Measurements from ENCODE around the gene TMEM116. TPM values are rescaled to one million over a fixed set of nuclear protein-coding genes. Genes with fewer than 3 reads are reported as not detected.

Gene TMEM116
- total and polyA plus RNA-seq, 10 of the 15 experiments (the other 5 are each of a cell fraction or from before 2014, with no cell fraction given), result 6.0 to 25.7 (median 8.5) TPM

DNA sequence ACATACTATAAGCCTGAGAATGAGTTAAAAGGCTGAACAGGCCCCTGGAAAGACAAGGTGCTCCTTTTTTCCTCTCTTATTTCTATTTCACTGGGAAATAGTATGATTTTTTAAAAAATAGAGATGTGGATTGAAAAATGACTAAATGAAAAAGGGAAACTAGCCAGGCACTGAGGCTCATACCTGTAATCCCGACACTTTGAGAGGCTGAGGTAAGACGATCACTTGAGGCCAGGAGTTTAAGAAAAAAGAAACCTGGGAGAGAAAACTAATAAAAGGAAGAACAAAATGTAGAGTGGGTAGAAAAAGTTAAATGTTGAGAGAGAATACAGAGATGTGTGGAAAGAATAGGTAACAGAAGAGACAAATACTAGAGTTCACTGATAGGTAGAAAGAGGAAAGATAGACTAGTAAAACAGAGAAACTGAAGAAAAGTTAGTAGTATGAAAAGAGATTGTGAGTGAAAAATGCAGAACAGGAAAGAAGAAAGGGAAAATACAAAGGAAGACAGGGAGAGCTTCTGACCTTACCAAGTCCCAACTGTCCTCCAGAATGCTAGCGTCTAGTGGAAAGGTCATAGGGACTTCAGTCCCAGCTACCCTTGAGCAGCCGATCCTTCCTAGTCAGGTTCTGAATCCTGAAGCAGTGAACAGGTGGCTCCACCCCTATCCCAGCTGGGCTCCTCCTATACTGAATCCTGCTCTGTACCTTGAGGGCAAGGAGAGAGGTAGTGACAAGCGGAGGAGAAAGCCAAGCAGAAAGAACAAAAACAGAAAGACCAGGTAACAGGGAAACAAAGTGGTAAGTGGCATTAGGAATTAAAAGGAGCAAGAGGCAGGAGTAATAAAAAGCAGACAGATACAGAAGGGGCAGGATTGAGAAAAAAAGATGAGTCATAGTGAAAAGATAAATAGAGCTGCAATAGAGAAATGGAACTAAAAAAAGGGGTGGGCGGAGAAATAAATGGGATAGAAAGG lies 7.3 kb downstream of the TMEM116 start (continued):
- TF ChIP-seq, protein P1, sequence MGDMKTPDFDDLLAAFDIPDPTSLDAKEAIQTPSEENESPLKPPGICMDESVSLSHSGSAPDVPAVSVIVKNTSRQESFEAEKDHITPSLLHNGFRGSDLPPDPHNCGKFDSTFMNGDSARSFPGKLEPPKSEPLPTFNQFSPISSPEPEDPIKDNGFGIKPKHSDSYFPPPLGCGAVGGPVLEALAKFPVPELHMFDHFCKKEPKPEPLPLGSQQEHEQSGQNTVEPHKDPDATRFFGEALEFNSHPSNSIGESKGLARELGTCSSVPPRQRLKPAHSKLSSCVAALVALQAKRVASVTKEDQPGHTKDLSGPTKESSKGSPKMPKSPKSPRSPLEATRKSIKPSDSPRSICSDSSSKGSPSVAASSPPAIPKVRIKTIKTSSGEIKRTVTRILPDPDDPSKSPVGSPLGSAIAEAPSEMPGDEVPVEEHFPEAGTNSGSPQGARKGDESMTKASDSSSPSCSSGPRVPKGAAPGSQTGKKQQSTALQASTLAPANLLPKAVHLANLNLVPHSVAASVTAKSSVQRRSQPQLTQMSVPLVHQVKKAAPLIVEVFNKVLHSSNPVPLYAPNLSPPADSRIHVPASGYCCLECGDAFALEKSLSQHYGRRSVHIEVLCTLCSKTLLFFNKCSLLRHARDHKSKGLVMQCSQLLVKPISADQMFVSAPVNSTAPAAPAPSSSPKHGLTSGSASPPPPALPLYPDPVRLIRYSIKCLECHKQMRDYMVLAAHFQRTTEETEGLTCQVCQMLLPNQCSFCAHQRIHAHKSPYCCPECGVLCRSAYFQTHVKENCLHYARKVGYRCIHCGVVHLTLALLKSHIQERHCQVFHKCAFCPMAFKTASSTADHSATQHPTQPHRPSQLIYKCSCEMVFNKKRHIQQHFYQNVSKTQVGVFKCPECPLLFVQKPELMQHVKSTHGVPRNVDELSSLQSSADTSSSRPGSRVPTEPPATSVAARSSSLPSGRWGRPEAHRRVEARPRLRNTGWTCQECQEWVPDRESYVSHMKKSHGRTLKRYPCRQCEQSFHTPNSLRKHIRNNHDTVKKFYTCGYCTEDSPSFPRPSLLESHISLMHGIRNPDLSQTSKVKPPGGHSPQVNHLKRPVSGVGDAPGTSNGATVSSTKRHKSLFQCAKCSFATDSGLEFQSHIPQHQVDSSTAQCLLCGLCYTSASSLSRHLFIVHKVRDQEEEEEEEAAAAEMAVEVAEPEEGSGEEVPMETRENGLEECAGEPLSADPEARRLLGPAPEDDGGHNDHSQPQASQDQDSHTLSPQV (IDR thresholded peaks at IDR 0.05), result no peak
- TF ChIP-seq, protein P2, sequence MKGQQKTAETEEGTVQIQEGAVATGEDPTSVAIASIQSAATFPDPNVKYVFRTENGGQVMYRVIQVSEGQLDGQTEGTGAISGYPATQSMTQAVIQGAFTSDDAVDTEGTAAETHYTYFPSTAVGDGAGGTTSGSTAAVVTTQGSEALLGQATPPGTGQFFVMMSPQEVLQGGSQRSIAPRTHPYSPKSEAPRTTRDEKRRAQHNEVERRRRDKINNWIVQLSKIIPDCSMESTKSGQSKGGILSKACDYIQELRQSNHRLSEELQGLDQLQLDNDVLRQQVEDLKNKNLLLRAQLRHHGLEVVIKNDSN (IDR thresholded peaks at IDR 0.05; ENCODE audit: borderline replicate concordance, extremely low read length, insufficient read depth, low read depth, low read length), result no peak
- TF ChIP-seq RELA (IDR thresholded peaks at IDR 0.05; ENCODE audit: borderline replicate concordance, partially characterized antibody), result no peak
- TF ChIP-seq, protein P3, sequence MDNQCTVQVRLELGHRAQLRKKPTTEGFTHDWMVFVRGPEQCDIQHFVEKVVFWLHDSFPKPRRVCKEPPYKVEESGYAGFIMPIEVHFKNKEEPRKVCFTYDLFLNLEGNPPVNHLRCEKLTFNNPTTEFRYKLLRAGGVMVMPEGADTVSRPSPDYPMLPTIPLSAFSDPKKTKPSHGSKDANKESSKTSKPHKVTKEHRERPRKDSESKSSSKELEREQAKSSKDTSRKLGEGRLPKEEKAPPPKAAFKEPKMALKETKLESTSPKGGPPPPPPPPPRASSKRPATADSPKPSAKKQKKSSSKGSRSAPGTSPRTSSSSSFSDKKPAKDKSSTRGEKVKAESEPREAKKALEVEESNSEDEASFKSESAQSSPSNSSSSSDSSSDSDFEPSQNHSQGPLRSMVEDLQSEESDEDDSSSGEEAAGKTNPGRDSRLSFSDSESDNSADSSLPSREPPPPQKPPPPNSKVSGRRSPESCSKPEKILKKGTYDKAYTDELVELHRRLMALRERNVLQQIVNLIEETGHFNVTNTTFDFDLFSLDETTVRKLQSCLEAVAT (IDR thresholded peaks at IDR 0.05), result no peak
- no peak for TF ChIP-seq FOXM1 (IDR thresholded peaks at IDR 0.05; ENCODE audit: low read depth, low read length)
- TF ChIP-seq, protein P4, sequence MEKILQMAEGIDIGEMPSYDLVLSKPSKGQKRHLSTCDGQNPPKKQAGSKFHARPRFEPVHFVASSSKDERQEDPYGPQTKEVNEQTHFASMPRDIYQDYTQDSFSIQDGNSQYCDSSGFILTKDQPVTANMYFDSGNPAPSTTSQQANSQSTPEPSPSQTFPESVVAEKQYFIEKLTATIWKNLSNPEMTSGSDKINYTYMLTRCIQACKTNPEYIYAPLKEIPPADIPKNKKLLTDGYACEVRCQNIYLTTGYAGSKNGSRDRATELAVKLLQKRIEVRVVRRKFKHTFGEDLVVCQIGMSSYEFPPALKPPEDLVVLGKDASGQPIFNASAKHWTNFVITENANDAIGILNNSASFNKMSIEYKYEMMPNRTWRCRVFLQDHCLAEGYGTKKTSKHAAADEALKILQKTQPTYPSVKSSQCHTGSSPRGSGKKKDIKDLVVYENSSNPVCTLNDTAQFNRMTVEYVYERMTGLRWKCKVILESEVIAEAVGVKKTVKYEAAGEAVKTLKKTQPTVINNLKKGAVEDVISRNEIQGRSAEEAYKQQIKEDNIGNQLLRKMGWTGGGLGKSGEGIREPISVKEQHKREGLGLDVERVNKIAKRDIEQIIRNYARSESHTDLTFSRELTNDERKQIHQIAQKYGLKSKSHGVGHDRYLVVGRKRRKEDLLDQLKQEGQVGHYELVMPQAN (conservative IDR thresholded peaks at IDR 0.05), result no peak
- TF ChIP-seq, protein P5, sequence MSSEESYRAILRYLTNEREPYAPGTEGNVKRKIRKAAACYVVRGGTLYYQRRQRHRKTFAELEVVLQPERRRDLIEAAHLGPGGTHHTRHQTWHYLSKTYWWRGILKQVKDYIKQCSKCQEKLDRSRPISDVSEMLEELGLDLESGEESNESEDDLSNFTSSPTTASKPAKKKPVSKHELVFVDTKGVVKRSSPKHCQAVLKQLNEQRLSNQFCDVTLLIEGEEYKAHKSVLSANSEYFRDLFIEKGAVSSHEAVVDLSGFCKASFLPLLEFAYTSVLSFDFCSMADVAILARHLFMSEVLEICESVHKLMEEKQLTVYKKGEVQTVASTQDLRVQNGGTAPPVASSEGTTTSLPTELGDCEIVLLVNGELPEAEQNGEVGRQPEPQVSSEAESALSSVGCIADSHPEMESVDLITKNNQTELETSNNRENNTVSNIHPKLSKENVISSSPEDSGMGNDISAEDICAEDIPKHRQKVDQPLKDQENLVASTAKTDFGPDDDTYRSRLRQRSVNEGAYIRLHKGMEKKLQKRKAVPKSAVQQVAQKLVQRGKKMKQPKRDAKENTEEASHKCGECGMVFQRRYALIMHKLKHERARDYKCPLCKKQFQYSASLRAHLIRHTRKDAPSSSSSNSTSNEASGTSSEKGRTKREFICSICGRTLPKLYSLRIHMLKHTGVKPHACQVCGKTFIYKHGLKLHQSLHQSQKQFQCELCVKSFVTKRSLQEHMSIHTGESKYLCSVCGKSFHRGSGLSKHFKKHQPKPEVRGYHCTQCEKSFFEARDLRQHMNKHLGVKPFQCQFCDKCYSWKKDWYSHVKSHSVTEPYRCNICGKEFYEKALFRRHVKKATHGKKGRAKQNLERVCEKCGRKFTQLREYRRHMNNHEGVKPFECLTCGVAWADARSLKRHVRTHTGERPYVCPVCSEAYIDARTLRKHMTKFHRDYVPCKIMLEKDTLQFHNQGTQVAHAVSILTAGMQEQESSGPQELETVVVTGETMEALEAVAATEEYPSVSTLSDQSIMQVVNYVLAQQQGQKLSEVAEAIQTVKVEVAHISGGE (CRISPR knock-in tag; IDR thresholded peaks at IDR 0.05), result no peak
- TF ChIP-seq, protein P6, sequence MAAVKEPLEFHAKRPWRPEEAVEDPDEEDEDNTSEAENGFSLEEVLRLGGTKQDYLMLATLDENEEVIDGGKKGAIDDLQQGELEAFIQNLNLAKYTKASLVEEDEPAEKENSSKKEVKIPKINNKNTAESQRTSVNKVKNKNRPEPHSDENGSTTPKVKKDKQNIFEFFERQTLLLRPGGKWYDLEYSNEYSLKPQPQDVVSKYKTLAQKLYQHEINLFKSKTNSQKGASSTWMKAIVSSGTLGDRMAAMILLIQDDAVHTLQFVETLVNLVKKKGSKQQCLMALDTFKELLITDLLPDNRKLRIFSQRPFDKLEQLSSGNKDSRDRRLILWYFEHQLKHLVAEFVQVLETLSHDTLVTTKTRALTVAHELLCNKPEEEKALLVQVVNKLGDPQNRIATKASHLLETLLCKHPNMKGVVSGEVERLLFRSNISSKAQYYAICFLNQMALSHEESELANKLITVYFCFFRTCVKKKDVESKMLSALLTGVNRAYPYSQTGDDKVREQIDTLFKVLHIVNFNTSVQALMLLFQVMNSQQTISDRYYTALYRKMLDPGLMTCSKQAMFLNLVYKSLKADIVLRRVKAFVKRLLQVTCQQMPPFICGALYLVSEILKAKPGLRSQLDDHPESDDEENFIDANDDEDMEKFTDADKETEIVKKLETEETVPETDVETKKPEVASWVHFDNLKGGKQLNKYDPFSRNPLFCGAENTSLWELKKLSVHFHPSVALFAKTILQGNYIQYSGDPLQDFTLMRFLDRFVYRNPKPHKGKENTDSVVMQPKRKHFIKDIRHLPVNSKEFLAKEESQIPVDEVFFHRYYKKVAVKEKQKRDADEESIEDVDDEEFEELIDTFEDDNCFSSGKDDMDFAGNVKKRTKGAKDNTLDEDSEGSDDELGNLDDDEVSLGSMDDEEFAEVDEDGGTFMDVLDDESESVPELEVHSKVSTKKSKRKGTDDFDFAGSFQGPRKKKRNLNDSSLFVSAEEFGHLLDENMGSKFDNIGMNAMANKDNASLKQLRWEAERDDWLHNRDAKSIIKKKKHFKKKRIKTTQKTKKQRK (IDR thresholded peaks at IDR 0.05; ENCODE audit: low read depth, low read length), result no peak
- no peak for TF ChIP-seq SRF (IDR thresholded peaks at IDR 0.05; ENCODE audit: low read depth in 2 of 2, low read length in 2 of 2)
- peak; percentile 61 for TF ChIP-seq JUNB (IDR thresholded peaks at IDR 0.05)

All from GM12878 (cell line).